ENCODE data around the gene SPRYD7. TPM values are rescaled to one million over a fixed set of nuclear protein-coding genes. Genes with fewer than 3 reads are reported as not detected.
"Not testable (repeated sequence)": the region's sequence is repeated elsewhere in the genome, so short reads cannot be mapped to it uniquely, and the experiment has no call there.

SPRYD7 gene
- total RNA-seq, 2 experiments from 2014 or later = 2.6 to 2.7 TPM

DNA sequence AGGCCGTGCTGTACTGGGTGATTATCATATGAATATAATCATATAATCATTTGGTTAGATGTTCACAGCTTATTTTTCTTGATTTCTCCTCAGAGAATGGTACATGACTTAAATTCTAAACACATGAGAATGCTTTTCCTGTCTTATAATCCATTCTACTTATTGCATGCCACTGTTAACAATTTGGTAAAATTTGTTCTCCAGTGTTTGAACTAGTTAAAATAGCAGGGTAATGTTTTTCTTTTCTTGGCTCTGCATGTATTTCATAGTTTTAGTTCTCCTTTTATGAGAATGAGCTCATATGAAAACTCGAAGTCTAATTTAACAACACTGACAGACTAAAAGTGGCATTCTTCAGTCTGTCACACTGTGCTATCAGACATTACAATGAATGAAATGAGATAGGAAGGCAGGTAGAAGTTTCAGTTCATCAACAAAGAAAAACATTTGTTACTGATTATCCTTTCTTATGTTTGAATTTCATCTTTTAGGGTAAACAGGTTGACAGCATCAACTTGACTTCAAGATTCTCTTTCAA is 10.2 kb downstream of the SPRYD7 start:
- Mint-ChIP-seq H3K27me3 (no peaks in the 10 kb centered on the region), H3K4me3 (no peak overlapping the region), H3K36me3 (ENCODE audit: low read depth) (peaks cover 11% of the 10 kb centered on the region), H3K4me1 (peaks cover 5% of the 10 kb centered on the region), H3K9me3 (peaks cover 5% of the 10 kb centered on the region), H3K27ac (no peak overlapping the region)
- DNase-seq = no peak
- ChIA-PET POLR2A (no interaction called here), CTCF (interaction anchor here (0.6 to 0.9 kb wide), 3 partner anchors 10 to 27 kb away, joined by 3 to 4 read pairs (median 3); partner anchors contain the start of gene SPRYD7)

DNA sequence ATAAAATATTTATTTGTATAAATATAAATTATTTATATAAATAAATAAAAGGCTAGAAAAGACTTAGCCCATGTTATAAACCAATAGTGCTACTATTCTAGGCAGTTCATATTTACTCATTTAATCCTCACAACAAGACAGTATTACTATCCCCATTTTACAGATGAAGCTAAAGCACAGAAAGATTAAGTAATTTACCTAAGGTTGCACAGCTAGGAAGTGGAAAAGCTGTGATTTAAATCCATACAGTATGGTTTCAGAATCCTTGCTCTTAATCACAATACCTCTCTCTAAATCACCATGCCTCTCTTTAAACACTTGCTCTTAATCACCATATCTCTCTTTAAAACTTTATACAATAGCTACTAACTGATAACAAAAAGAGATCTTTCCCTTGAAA is 13.8 kb downstream of the SPRYD7 start:
- DNase-seq = no peak
- H3K9me3 Mint-ChIP-seq = peaks cover 5% of the 10 kb centered on the region
- H3K27me3 Mint-ChIP-seq = no peaks in the 10 kb centered on the region
- no peak overlapping the region for H3K4me3 Mint-ChIP-seq
- ChIA-PET CTCF (interaction anchor here (0.8 kb wide), 1 partner anchor 11 kb away, joined by 3 read pairs; no protein-coding TSS in a partner anchor), POLR2A (no interaction called here)
- H3K36me3 Mint-ChIP-seq (ENCODE audit: low read depth) = peaks cover 12% of the 10 kb centered on the region
- H3K27ac Mint-ChIP-seq = no peak overlapping the region
- H3K4me1 Mint-ChIP-seq = no peaks in the 10 kb centered on the region

GRCh38 chr13:49920969-49921368 is 15.2 kb downstream of the SPRYD7 start:
- H3K4me1 Mint-ChIP-seq, H3K4me3 Mint-ChIP-seq, H3K27me3 Mint-ChIP-seq, POLR2A ChIA-PET, H3K9me3 Mint-ChIP-seq, H3K27ac Mint-ChIP-seq, DNase-seq: not testable (repeated sequence)
- peaks cover 16% of the 10 kb centered on the region for H3K36me3 Mint-ChIP-seq (ENCODE audit: low read depth)
- CTCF ChIA-PET = interaction anchor here (1.4 kb wide), 1 partner anchor 15 kb away, joined by 3 read pairs; the partner anchor contains the start of gene SPRYD7

DNA sequence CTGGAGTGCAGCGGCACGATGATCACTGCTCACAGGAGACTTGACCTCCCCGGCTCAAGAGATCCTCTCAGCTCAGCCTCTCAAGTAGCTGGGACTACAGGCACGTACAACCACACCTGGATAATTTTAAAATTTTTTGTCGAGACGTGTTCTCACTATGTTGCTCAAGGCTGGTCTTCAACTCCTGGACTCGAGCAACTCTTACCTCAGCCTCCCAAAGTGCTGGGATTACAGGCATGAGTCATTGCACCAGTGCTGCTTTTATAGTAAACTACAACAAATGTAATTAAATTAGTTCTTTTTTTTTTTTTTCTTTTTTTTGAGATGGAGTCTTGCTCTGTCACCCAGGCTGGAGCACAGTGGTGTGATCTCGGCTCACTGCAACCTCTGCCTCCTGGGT is 18.0 kb downstream of the SPRYD7 start:
- peaks cover 13% of the 10 kb centered on the region for H3K36me3 Mint-ChIP-seq (ENCODE audit: low read depth)
- DNase-seq, H3K27ac Mint-ChIP-seq, H3K27me3 Mint-ChIP-seq, H3K4me1 Mint-ChIP-seq, H3K9me3 Mint-ChIP-seq, H3K4me3 Mint-ChIP-seq: not testable (repeated sequence)
- ChIA-PET CTCF (interaction anchor here (0.8 kb wide), 1 partner anchor 18 kb away, joined by 4 read pairs; the partner anchor contains the start of gene SPRYD7), POLR2A (interaction anchor here (0.6 kb wide), 1 partner anchor 362 kb away, joined by 3 read pairs; no protein-coding TSS in a partner anchor)

- no peak overlapping the region for H3K4me3 Mint-ChIP-seq
- POLR2A ChIA-PET = no interaction called here
- no peaks in the 10 kb centered on the region for H3K9me3 Mint-ChIP-seq
Observed at GRCh38 chr13:49914947-49915346, 21.2 kb downstream of the SPRYD7 start.

DNA sequence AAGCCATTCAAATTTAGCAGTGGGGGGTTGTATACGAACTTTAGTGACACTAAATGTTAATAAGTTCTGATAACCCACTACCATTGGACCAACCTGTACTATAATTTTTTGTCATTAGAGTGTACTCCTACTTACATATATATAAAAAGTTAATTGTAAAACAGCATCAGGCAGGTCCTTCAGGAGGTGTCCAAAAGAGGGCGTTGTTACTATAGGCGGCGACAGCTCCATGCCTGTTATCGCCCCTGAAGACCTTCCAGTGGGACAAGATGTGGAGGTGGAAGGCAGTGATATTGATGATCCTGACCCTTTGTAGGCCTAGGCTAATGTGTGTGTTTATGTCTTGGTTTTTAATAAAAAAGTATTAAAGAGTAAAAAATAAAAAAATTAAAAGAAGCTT is 27.5 kb downstream of the SPRYD7 start:
- POLR2A ChIA-PET = no interaction called here
- H3K4me1 Mint-ChIP-seq = no peaks in the 10 kb centered on the region
- CTCF ChIA-PET = interaction anchor here (0.6 kb wide), 2 partner anchors 30 to 46 kb away, joined by 3 to 6 read pairs; no protein-coding TSS in a partner anchor
- H3K4me3 Mint-ChIP-seq = no peak overlapping the region
- no peak overlapping the region for H3K27ac Mint-ChIP-seq
- H3K27me3 Mint-ChIP-seq = no peaks in the 10 kb centered on the region
- no peak for DNase-seq
- no peaks in the 10 kb centered on the region for H3K9me3 Mint-ChIP-seq
- no peaks in the 10 kb centered on the region for H3K36me3 Mint-ChIP-seq (ENCODE audit: low read depth)

More at GRCh38 chr13:49914947-49915346, 21.2 kb downstream of the SPRYD7 start:
- Mint-ChIP-seq H3K27me3 (no peaks in the 10 kb centered on the region), H3K36me3 (ENCODE audit: low read depth) (peaks cover 3% of the 10 kb centered on the region), H3K4me1 (no peaks in the 10 kb centered on the region), H3K27ac (no peak overlapping the region)
- CTCF ChIA-PET = no interaction called here
- DNase-seq = no peak

DNA sequence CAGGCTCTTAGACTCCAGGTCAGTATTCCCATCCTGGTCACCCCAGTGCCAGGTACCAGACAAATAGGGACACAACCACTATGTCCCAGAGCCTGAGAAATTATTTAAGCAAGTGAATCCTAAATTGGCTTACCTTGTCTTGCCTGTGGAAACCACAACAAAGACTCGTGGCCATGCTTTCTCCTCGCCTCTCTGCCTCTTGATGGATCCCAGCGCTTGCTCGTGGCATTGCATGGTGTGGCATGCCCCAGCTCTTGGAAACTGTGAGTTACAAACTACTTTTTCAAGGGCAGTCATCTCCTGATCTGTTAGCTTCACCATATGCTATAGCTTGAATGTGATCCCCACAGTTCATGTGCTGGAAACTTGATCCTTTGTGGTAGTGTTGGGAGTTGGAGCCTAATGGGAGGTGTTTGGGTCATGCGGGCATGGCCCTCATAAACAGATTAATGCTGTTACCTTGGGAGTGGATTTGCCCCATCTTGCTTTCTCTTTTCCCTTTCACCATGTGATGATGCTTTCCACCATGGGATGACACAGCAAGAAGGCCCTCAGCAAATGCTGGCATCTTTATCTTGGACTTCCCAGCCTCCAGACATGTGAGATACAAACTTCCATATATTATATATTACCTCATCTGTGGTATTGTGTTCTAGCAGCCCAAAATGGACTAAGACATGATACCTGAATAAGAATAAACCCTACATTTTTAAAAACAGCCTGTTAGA is 31.2 kb downstream of the SPRYD7 start:
- Mint-ChIP-seq H3K27me3 (no peaks in the 10 kb centered on the region), H3K4me1 (no peaks in the 10 kb centered on the region), H3K36me3 (ENCODE audit: low read depth) (no peaks in the 10 kb centered on the region), H3K9me3 (no peaks in the 10 kb centered on the region), H3K27ac (no peak overlapping the region), H3K4me3 (no peak overlapping the region)
- no peak for DNase-seq
- CTCF ChIA-PET = no interaction called here
- POLR2A ChIA-PET = no interaction called here

GRCh38 chr13:49898792-49899191 is 37.3 kb downstream of the SPRYD7 start:
- Mint-ChIP-seq H3K36me3 (ENCODE audit: low read depth) (no peaks in the 10 kb centered on the region), H3K27ac (no peak overlapping the region), H3K4me3 (no peak overlapping the region), H3K4me1 (no peaks in the 10 kb centered on the region), H3K9me3 (no peaks in the 10 kb centered on the region), H3K27me3 (no peaks in the 10 kb centered on the region)
- DNase-seq = no peak
- ChIA-PET POLR2A (no interaction called here), CTCF (interaction anchor here (1.2 kb wide), 1 partner anchor 27 kb away, joined by 3 read pairs; no protein-coding TSS in a partner anchor)

GRCh38 chr13:49897713-49898112 is 38.4 kb downstream of the SPRYD7 start:
- CTCF ChIA-PET = interaction anchor here (0.8 kb wide), 1 partner anchor 119 kb away, joined by 3 read pairs; no protein-coding TSS in a partner anchor
- no peaks in the 10 kb centered on the region for H3K9me3 Mint-ChIP-seq
- DNase-seq = no peak
- POLR2A ChIA-PET = no interaction called here
- no peaks in the 10 kb centered on the region for H3K4me1 Mint-ChIP-seq
- no peaks in the 10 kb centered on the region for H3K27me3 Mint-ChIP-seq
- H3K27ac Mint-ChIP-seq = no peak overlapping the region
- no peaks in the 10 kb centered on the region for H3K36me3 Mint-ChIP-seq (ENCODE audit: low read depth)
- no peak overlapping the region for H3K4me3 Mint-ChIP-seq

- no peaks in the 10 kb centered on the region for H3K4me1 Mint-ChIP-seq
- H3K27ac Mint-ChIP-seq = no peak overlapping the region
- no peak overlapping the region for H3K4me3 Mint-ChIP-seq
- POLR2A ChIA-PET = no interaction called here
- no peak for DNase-seq
- no peaks in the 10 kb centered on the region for H3K9me3 Mint-ChIP-seq
- no peaks in the 10 kb centered on the region for H3K27me3 Mint-ChIP-seq
- H3K36me3 Mint-ChIP-seq (ENCODE audit: low read depth) = no peaks in the 10 kb centered on the region
- CTCF ChIA-PET = interaction anchor here (0.6 kb wide), 1 partner anchor 41 kb away, joined by 3 read pairs; no protein-coding TSS in a partner anchor
Observed at GRCh38 chr13:49895826-49896225, 40.3 kb downstream of the SPRYD7 start.

DNA sequence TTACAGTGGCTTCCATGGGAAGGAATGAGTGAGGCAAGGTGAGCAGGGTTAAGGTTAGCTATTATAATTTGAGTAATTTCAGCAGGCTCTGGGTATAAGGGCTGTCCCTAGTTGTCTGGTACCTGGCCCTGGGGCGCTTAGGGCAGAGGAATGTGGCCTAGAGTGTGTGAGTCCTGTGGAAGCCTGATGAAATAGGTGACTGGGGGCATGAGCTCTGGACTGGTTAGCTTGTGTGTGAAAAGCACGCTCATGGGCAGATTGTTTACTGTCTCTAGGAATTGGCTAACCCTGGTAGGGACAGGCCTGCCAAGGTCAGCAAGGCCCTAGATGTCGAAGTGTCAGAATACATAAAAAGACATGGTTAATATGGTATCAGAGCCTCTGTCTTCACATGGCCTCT is 42.5 kb downstream of the SPRYD7 start:
- ChIA-PET POLR2A (no interaction called here), CTCF (no interaction called here)
- Mint-ChIP-seq H3K36me3 (ENCODE audit: low read depth) (no peaks in the 10 kb centered on the region), H3K27ac (no peak overlapping the region), H3K4me1 (no peaks in the 10 kb centered on the region), H3K4me3 (no peak overlapping the region), H3K27me3 (no peaks in the 10 kb centered on the region), H3K9me3 (peaks cover 4% of the 10 kb centered on the region)
- no peak for DNase-seq

GRCh38 chr13:49890376-49890775 is 45.8 kb downstream of the SPRYD7 start:
- no peak overlapping the region for H3K4me3 Mint-ChIP-seq
- no peaks in the 10 kb centered on the region for H3K4me1 Mint-ChIP-seq
- ChIA-PET POLR2A (no interaction called here), CTCF (no interaction called here)
- DNase-seq = no peak
- no peak overlapping the region for H3K27ac Mint-ChIP-seq
- H3K9me3 Mint-ChIP-seq = peaks cover 4% of the 10 kb centered on the region
- no peaks in the 10 kb centered on the region for H3K27me3 Mint-ChIP-seq
- H3K36me3 Mint-ChIP-seq (ENCODE audit: low read depth) = no peaks in the 10 kb centered on the region

DNA sequence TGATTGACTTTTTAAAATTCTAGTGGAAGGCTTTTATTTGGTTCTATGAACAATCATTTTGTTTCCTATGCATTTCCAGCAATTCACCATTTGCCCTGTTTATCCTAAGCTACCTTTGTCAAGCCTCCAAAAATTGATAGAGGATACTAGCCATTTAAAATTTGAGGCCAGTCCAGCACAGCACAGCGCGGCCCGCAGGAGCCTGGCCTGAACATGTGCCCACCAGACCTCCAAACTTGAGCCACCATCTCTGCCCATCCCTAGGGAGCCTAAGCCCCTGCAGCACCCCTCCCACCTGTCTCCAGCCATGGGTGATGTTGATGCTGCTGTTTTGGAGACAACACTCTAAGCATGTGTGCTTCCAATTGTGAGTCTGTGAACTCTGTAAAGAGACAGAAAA is 57.5 kb downstream of the SPRYD7 start:
- H3K27me3 Mint-ChIP-seq = peaks cover 20% of the 10 kb centered on the region
- H3K9me3 Mint-ChIP-seq = peaks cover 34% of the 10 kb centered on the region
- H3K4me1 Mint-ChIP-seq = no peaks in the 10 kb centered on the region
- no peak overlapping the region for H3K4me3 Mint-ChIP-seq
- ChIA-PET CTCF (no interaction called here), POLR2A (interaction anchor here (0.5 kb wide), 1 partner anchor 634 kb away, joined by 5 read pairs; no protein-coding TSS in a partner anchor)
- DNase-seq = no peak
- H3K36me3 Mint-ChIP-seq (ENCODE audit: low read depth) = peaks cover 2% of the 10 kb centered on the region
- H3K27ac Mint-ChIP-seq = no peak overlapping the region
